NCI-H1417 treated with DMSO at 0.1 percent for 48 hours (cell line): ENCODE results near the gene TCP11X1.
"Not testable (repeated sequence)": the region's sequence is repeated elsewhere in the genome, so short reads cannot be mapped to it uniquely, and the experiment has no call there.

Experiments
- DNase-seq: peaks from one replicate; lab custom pipeline; 2025; lab: John Stamatoyannopoulos, UW

TCP11X1 gene

DNA sequence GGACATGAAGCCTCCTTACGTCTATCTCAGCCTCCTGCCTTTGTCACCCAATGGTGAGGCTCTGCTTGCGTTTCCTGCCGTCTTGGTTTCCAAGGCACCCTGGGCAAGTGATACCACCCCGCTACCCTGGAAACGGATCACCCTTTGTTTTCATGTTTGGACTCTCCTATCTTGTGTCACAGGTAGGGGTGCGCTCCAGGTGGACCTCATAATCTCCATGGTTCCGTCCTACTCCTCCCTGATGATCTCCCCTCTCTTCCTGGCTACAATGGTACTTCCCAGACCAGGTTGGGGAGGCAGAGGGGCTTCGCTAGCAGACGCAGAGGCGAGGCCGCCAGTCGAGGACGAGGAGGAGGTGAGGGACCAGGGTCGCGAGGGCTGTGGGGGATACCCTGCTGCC lies at the start of gene TCP11X1:
Gene TCP11X1 (plus strand): TSS at position 316 of the 400 bp plus-strand sequence.
- not testable (repeated sequence) for DNase-seq

DNA sequence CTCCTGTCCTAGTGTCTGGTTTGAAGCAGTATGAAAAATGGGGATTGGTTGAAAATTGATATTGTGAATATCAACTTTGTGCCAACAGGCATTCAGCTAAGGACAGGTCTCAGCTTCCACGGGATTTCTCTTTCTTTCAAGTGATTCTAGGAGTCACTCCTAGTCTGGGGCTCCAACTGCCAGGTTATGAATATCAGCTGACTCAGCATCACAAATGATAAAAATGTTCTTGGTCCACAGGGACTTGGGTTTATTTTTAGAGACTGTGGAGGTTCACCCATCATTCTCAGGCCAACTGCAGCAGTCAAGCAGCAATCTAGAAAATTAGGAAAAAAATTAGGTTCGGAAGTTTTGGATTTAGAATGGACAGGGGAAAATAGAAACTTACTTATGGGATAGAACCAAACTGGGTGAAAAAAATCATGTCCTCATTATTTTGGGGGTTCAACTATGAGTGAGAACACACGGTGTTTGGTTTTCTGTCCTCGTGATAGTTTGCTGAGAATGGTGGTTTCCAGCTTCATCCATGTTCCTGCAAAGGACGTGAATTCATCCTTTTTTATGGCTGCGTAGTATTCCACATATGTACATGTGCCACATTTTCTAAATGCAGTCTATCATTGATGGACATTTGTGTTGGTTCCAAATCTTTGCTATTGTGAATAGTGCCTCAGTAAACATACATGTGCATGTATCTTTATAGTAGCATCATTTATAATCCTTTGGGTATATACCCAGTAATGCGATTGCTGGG lies 29.0 kb upstream of the TCP11X1 start:
- DNase-seq: no peak

DNA sequence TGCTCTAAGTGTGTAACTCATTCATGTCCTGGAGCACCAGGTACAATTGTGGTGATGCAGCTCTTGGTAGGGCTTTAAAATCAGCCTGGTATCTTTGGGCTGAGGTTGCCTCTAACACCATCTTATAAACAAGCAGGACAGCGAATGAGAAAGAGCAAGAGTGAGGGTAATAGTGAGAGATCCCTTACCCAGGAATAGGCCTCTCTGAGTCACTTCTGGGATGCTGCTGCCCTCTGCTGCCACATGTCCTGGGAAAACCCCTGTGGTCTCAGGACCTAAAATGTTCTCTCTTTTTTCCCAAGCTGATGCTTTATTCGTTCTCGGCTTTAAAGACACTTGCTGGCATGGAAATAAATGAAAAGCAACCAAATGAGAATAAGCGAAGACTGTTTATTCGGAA lies 7.2 kb upstream of the TCP11X1 start:
- not testable (repeated sequence) for DNase-seq

- DNase-seq: not testable (repeated sequence)
Observed at GRCh38 chrX:102216497-102216896, 1.4 kb downstream of the TCP11X1 start.

- DNase-seq: not testable (repeated sequence)
Observed at GRCh38 chrX:102235678-102236077, 20.6 kb downstream of the TCP11X1 start.

DNA sequence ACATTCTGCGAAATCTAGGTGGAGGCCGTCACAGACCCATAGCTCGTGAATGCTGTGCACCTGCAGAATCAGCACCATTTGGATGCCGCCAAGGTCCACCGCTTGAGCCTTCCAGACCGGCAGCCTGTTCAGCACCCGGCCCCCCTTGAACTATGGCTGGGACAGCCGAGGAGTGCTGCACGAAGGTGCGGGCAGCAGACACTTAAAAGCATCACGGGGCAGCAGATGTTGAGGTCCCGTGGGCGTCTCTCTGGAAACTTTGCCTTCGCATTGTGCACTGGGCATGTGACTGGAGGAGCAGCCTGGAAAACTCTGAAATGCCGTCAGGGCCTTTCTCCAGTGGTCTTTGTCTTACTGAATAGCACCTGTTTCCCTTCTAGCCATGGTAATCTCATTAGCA lies 25.2 kb downstream of the TCP11X1 start:
- DNase-seq: not testable (repeated sequence)

- DNase-seq: not testable (repeated sequence)
Observed at GRCh38 chrX:102246893-102247292, 31.8 kb downstream of the TCP11X1 start, which contains the start of gene NXF2. TSS of gene NXF2 (plus strand) at chrX:102247167. CDS start at chrX:102307079, 59,912 bp downstream.

DNA sequence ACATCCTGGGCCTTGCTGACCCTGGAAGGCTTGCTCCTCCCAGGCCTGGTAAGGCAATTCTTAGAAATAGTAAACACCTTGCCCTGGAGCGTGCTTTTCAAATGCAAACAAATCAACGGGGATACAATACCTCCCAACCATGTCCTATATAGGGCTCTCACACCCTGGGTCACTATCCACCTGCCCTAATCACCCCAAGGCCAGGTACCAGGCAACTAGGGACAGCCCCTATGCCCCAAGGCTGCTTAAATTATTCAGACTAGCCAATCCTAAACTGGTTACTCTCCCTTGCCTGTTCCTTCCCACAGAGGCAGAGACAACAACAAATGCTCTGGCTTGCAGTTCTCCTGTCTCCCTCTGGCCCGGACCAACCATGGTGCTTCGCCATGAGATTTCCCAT lies 57.1 kb downstream of the TCP11X1 start:
- not testable (repeated sequence) for DNase-seq
